H1 (cell line): ENCODE results near the gene KLK10. TPM values are rescaled to one million over a fixed set of nuclear protein-coding genes. Genes with fewer than 3 reads are reported as not detected.

Experiments used
- CBX8 ChIP-seq: fragments of 300-800, 300-1000 bp; sonication (generic); IDR thresholded peaks from 2 replicates; pipeline ENCODE4 v1.7.1; 2016; ENCODE audit warnings: low read depth, low read length, borderline replicate concordance
- EGR1 ChIP-seq: IDR thresholded peaks from 2 replicates; pipeline ENCODE4 v1.6.1; 2011; ENCODE audit warnings: low read depth, low read length, borderline replicate concordance
- SIX5 ChIP-seq: IDR thresholded peaks from 2 replicates; pipeline ENCODE4 v1.6.1; 2011; ENCODE audit warnings: mild to moderate bottlenecking, low read depth, low read length
- polyA plus RNA-seq, 7 experiments: library from polyadenylated mRNA; depleted of rRNA in 3 of 7; stranded (reverse) in 5 of 7; unstranded in 2 of 7; fragments of >200 nt in 5 of 7; fragments of 200-250 nt in 2 of 7; gene quantifications; 1 replicate in 5 of 7; 2 replicates in 1 of 7; 4 replicates in 1 of 7; pipeline versions ENCODE4 v1.2.1 to v1.2.3, GENCODE V29; 2011 to 2013; ENCODE audit warnings: missing spikeins in 2 of 7, mixed read lengths in 2 of 7
- total RNA-seq: library from RNA; stranded (reverse); fragmentation: NEBNext Ultra II Directional; extraction: Animal tissue kit (Norgen Biotek cat#: 25700); gene quantifications from 2 replicates; pipeline ENCODE4 v1.2.1, GENCODE V29; 2021

The KLK10 gene
- total and polyA plus RNA-seq, 2 of the 8 experiments (the other 6 are each of a cell fraction or from before 2014, with no cell fraction given), result 4.8 to 9.7 TPM

DNA sequence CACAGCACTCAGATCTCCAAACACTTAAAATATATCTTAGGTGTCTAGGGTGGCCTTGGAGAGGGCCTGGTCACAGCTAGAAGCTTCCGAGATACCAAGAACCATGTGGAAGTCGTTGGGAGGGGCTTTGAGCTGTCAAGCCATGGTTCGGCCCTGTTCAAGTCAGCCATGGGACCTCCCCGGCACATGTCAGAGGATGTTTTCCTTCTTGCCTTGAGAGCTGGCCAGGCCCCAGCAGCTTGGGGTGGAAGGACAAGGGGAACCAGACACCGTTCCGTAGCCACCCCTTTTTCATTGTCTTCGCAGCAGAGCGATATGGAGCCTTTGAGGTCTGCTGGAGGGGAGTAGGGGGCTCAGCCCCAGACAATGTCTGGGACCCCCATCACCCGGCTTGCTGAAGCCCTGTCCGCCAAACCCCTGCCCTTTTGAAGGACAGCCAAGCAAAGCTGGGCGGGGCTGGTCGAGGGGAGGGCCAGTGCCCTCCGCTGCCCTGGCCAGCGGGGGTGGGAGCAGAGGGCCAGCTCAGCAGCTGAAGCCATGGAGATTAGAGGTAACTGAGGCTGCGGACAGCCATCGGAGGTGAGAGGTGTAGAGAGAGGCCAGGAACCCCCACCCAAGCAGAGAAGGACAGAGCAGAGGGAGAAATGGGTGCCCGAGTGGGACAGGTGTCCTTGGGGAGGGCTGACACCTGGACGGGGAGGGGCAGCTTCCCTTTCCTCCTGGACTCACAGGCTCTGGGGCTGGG lies 6.5 kb upstream of the KLK10 start (continued):
- no peak for TF ChIP-seq EGR1
- TF ChIP-seq CBX8, result no peak
- TF ChIP-seq SIX5, result no peak
